OCI-LY3 (cell line): Measurements from ENCODE around the gene LSM14B.

Source experiments
- H2AFZ ChIP-seq: fragments of 200-600, 300-600 bp; shearing (Covaris generic); 2 replicates; pipeline ENCODE4 v1.6.0; 2014; ENCODE audit warnings: antibody characterized with exemption, low read depth, low read length
- H3K27ac ChIP-seq: fragments of 200-600, 300-600 bp; sonication (generic); 2 replicates; pipeline ENCODE4 v1.5.1; 2014; ENCODE audit warnings: mild to moderate bottlenecking, low read length, moderate library complexity, mixed read lengths
- H3K27me3 ChIP-seq: fragments of 200-600, 300-600 bp; sonication (generic); 2 replicates; pipeline ENCODE4 v1.6.1; 2014; ENCODE audit warnings: low read depth, low read length, mixed read lengths
- H3K36me3 ChIP-seq: fragments of 200-600, 300-600 bp; sonication (generic); replicated peaks from 2 replicates; pipeline ENCODE3; 2014; ENCODE audit warnings: low read depth, low read length, mixed read lengths
- H3K4me1 ChIP-seq: fragments of 300-600, 200-600 bp; sonication (generic); 2 replicates; pipeline ENCODE4 v1.6.1; 2014; ENCODE audit warnings: low read length, mixed read lengths
- H3K4me2 ChIP-seq: fragments of 200-600, 300-600 bp; sonication (generic); 2 replicates; pipeline ENCODE4 v1.6.1; 2014; ENCODE audit warnings: low read length, mixed read lengths
- H3K4me3 ChIP-seq: fragments of 300-600, 200-600 bp; sonication (generic); 2 replicates; pipeline ENCODE4 v1.5.1; 2014; ENCODE audit warnings: antibody characterized with exemption, mild to moderate bottlenecking, low read length, moderate library complexity
- H3K79me2 ChIP-seq: fragments of 300-600, 200-600 bp; shearing (Covaris generic); 2 replicates; pipeline ENCODE4 v1.6.1; 2014; ENCODE audit warnings: mild to moderate bottlenecking, low read length, mixed read lengths
- H3K9ac ChIP-seq: fragments of 300-600, 200-600 bp; shearing (Covaris generic); 2 replicates; pipeline ENCODE4 v1.6.0; 2014; ENCODE audit warnings: mild to moderate bottlenecking, low read length, moderate library complexity
- H3K9me3 ChIP-seq: fragments of 200-600, 300-600 bp; shearing (Covaris generic); 2 replicates; pipeline ENCODE4 v1.6.1; 2014; ENCODE audit warnings: low read length, mixed read lengths; ENCODE audit not compliant: insufficient read depth
- H4K20me1 ChIP-seq: fragments of 200-600, 300-600 bp; sonication (generic); 2 replicates; pipeline ENCODE4 v1.6.1; 2016; ENCODE audit warnings: low read length, mixed read lengths; ENCODE audit not compliant: insufficient read depth
- EZH2phosphoT487 ChIP-seq: fragments of 200-600 bp; shearing (Covaris generic); IDR thresholded peaks from 2 replicates; pipeline ENCODE4 v1.6.1; 2018; ENCODE audit warnings: antibody characterized with exemption, mixed run types, low read depth
- TF ChIP-seq, protein P1 (sequence below): fragments of 200-600, 300-600 bp; sonication (generic); IDR thresholded peaks from 2 replicates; pipeline ENCODE4 v1.5.1; 2014; ENCODE audit warnings: antibody characterized with exemption, low read length, low read depth

Gene LSM14B

DNA sequence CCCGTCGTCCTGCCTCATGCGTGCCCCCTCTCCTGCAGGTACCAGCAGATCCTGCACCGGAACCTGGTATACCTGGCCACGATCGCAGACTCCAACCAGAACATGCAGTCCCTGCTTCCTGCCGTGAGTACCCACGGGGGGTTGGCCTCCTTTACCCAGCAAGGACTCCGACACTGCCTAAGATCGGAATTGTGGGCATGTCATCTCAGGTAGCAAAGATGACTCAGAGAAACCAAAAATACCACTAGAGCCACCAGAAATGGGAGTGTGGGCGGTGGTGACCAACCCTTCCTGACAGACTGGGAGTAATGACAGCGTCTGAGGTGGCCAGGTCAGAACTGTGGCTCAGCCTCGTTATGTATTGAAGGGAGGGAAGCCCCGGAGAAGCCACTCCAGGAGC lies 37.6 kb downstream of the LSM14B start:
- no peaks in the 10 kb centered on the region for H3K9me3 ChIP-seq
- H3K4me2 ChIP-seq = no peak overlapping the region
- H3K27ac ChIP-seq = no peak overlapping the region
- H3K36me3 ChIP-seq = peaks cover 4% of the 10 kb centered on the region
- no peaks in the 10 kb centered on the region for H3K27me3 ChIP-seq
- no peak overlapping the region for H3K4me3 ChIP-seq
- no peak overlapping the region for H2AFZ ChIP-seq
- H3K9ac ChIP-seq = no peak overlapping the region
- TF ChIP-seq EZH2phosphoT487 = no peak
- TF ChIP-seq, protein P1, sequence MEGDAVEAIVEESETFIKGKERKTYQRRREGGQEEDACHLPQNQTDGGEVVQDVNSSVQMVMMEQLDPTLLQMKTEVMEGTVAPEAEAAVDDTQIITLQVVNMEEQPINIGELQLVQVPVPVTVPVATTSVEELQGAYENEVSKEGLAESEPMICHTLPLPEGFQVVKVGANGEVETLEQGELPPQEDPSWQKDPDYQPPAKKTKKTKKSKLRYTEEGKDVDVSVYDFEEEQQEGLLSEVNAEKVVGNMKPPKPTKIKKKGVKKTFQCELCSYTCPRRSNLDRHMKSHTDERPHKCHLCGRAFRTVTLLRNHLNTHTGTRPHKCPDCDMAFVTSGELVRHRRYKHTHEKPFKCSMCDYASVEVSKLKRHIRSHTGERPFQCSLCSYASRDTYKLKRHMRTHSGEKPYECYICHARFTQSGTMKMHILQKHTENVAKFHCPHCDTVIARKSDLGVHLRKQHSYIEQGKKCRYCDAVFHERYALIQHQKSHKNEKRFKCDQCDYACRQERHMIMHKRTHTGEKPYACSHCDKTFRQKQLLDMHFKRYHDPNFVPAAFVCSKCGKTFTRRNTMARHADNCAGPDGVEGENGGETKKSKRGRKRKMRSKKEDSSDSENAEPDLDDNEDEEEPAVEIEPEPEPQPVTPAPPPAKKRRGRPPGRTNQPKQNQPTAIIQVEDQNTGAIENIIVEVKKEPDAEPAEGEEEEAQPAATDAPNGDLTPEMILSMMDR = no peak
- H3K4me1 ChIP-seq = no peaks in the 10 kb centered on the region
- peaks cover 8% of the 10 kb centered on the region for H4K20me1 ChIP-seq
- peaks cover 26% of the 10 kb centered on the region for H3K79me2 ChIP-seq

DNA sequence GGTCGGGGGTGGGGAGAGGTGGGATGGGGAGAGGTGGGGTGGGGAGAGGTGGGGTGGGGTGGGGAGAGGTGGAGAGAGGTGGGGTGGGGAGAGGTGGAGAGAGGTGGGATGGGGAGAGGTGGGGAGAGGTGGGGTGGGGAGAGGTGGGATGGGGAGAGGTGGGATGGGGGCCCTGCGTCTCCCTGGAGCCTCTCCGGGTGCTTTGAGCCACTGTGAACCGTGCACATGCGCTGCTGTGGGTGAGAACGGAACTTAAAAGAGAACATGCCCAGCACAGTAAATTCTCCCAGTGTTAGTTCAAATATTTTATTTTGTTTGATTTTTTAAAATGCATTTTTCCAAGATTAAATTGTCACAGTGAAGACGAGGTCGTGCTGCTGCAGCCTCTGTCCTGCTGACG lies 38.0 kb downstream of the LSM14B start:
- Histone ChIP-seq H3K9ac (no peak overlapping the region), H4K20me1 (peaks cover 8% of the 10 kb centered on the region), H3K4me3 (no peak overlapping the region), H3K4me2 (no peak overlapping the region), H2AFZ (no peak overlapping the region), H3K4me1 (no peaks in the 10 kb centered on the region), H3K27me3 (no peaks in the 10 kb centered on the region), H3K9me3 (no peaks in the 10 kb centered on the region), H3K27ac (no peak overlapping the region), H3K79me2 (peaks cover 25% of the 10 kb centered on the region), H3K36me3 (peaks cover 4% of the 10 kb centered on the region)
- TF ChIP-seq, protein P1 = no peak
- no peak for TF ChIP-seq EZH2phosphoT487

DNA sequence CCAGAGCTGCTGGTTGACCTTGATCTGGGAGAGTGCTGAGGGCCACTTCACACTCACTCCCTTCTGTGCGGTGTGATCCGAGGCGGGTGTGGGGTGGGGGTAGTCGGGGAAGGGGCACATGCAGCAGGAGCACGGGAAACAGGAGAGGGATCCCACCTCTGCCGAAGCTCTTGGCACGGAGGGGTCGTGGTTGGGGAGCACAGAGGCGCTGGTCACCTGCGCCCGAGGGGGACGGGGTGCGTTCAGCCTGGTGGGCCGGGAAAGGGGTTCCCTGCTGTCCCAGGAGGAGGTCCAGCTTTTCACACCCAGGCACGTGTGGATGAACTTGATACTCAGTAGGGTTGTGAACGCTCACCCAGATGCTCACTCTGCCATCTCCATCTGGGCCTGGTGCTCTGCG lies 38.6 kb downstream of the LSM14B start:
- Histone ChIP-seq H3K27ac (no peak overlapping the region), H2AFZ (no peak overlapping the region), H3K4me1 (no peaks in the 10 kb centered on the region), H3K27me3 (no peaks in the 10 kb centered on the region), H3K9ac (no peak overlapping the region), H3K9me3 (no peaks in the 10 kb centered on the region), H3K79me2 (peaks cover 21% of the 10 kb centered on the region), H3K4me2 (no peak overlapping the region), H3K36me3 (peaks cover 4% of the 10 kb centered on the region), H4K20me1 (peaks cover 8% of the 10 kb centered on the region), H3K4me3 (no peak overlapping the region)
- TF ChIP-seq, protein P1 = no peak

DNA sequence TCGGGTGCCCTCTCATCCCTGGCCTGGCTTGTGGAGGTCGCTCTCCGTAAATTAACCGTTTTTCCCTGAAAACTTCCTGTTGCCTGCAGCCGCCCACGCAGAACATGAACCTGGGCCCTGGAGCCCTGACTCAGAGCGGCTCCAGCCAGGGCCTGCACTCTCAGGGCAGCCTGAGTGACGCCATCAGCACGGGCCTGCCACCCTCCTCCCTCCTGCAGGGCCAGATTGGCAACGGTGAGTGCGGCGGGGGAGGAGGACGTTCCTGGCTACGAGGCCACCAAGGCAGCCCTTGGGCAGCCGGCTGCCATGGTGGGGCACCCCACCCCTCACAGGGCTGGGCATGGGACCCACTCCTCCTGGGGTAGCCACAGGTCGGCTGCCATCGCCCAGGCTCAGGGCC lies 39.1 kb downstream of the LSM14B start:
- Histone ChIP-seq H3K27me3 (no peaks in the 10 kb centered on the region), H3K79me2 (peaks cover 17% of the 10 kb centered on the region), H2AFZ (no peak overlapping the region), H3K27ac (no peak overlapping the region), H3K4me2 (no peak overlapping the region), H4K20me1 (peaks cover 8% of the 10 kb centered on the region), H3K36me3 (peaks cover 4% of the 10 kb centered on the region), H3K9ac (no peak overlapping the region), H3K9me3 (no peaks in the 10 kb centered on the region), H3K4me1 (no peaks in the 10 kb centered on the region), H3K4me3 (no peak overlapping the region)
- TF ChIP-seq EZH2phosphoT487 = no peak
- TF ChIP-seq, protein P1 = no peak
